Measurements from ENCODE around the gene DOCK3.

- TF ChIP-seq MXI1 (conservative IDR thresholded peaks at IDR 0.05; ENCODE audit: poor library complexity, severe bottlenecking), result no peak
- TF ChIP-seq TAF1 (IDR thresholded peaks at IDR 0.05; ENCODE audit: low read depth), result no peak
- no peak for TF ChIP-seq CTCF (IDR thresholded peaks at IDR 0.05; ENCODE audit: poor library complexity, severe bottlenecking)
- TF ChIP-seq POLR2AphosphoS5 (IDR thresholded peaks at IDR 0.05), result no peak
- no peak for TF ChIP-seq EP300 (conservative IDR thresholded peaks at IDR 0.05; ENCODE audit: poor library complexity, severe bottlenecking)
These were observed 14.3 kb upstream of the DOCK3 start for GRCh38 chr3:50660386-50660785.

Measured in neural cell (in vitro differentiated cells).